Right lobe of liver (tissue), 4 donors: ENCODE results near the gene EML4.

Experiments
- CTCF ChIP-seq, 4 donors: fragments of 200-600 bp in 3 of 4; fragments of 450-650 bp in 1 of 4; IDR thresholded peaks; one replicate each; pipeline versions ENCODE4 v1.5.1 to v1.8.0; 2016 to 2022; ENCODE audit warnings: antibody characterized with exemption in 4 of 4, mild to moderate bottlenecking in 2 of 4
- POLR2A ChIP-seq: fragments of 450-650 bp; IDR thresholded peaks from one replicate; pipeline ENCODE4 v1.6.1; 2017; ENCODE audit warnings: antibody characterized with exemption, mild to moderate bottlenecking
- donor health status: DM: no; HTN: no; CAD: no.
- donor health status: DM: no; HTN: no; CAD: no.
- donor health status: DM: no; HTN: yes; CAD: no.

DNA sequence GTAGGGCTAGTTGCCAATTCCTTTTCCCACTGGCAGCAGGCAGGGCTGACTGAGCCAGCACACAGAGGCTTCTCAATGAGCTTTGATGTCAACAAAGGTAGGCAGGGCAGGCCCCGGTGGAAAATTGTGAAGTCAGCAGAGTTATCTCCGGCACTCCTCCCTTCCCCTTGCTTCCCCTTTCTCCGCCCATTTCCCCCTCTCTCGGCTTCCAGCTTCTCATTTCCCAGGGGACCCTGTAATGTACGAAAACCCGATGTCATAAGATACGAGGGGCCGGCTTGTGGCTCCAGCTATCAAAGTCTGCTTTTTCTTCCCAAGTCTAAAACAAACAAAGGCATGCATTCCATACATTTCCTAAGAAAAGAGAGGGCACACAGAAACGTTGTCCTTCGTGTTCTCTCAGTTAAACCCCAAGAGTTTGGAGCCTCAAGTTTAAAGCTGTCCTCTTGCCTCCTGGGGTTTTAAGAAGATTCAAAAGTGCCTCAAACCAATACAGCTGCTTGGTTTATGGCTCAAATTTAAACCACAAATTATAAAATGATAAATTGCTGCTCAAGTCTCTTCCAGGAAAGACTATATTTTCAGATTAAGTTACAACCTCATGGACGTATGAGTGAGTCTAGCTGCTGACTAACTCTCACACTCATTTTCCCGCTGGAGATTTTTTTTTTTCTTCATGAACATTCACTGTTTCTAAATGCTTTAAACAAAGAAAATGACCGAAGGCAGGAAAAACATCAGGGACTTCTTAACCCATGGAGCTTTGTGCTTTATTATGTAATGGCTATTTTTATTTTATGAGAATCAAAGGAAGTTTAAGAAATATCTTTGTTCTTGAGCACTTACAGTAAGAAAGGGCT, 27.2 kb upstream of the EML4 start:
- no peak for TF ChIP-seq CTCF (IDR thresholded peaks at IDR 0.05)
- no peak for TF ChIP-seq POLR2A
